ENCODE data around the gene EIF3K.

EIF3K gene

DNA sequence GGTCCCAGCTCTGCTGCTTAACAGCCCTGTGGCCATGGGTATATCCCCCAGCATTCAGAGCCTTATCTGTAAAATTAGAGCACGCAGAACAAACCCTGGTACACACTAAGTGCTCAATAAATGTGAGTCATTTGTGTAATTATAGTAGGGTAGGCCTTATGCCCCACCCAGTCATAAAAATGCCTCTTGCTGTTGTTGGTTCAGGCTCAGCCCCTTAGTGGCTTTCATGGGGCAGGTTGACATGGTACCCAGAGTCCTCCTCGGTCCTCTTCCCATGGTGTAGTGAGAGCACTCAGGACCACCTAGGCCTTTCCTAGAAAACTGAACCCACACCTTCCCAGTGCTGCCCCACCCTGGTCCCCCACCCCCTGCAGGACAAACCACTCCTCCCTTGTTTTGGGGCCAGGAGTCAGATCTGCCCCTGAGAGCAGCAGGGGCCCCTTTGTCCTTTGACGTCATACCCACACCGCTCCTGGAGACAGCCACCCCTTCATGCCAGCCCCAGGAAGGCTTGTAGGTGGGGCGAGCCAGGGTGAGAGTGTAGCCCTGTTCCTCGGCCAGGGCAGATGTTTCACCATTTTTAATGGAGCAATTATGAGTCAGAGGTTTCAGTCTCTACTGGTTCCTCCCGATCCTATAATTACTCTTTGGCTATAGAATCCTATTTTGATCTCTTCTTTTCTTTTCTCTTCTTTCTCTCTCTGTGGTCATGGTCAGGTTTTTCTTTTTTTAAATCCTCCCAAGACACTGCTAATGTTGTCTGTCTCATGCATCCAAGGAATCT is 65.3 kb downstream of the EIF3K start:
- TF ChIP-seq FOXP2 (optimal IDR thresholded peaks at IDR 0.05; ENCODE audit: borderline replicate concordance, extremely low read depth, extremely low read length, insufficient read depth): no peak
- no peak for TF ChIP-seq SIN3A (IDR thresholded peaks at IDR 0.05; ENCODE audit: borderline replicate concordance, insufficient read depth, low read length)
- TF ChIP-seq TAF1 (IDR thresholded peaks at IDR 0.05; ENCODE audit: borderline replicate concordance, insufficient read depth, low read length): no peak
- TF ChIP-seq, protein P1, sequence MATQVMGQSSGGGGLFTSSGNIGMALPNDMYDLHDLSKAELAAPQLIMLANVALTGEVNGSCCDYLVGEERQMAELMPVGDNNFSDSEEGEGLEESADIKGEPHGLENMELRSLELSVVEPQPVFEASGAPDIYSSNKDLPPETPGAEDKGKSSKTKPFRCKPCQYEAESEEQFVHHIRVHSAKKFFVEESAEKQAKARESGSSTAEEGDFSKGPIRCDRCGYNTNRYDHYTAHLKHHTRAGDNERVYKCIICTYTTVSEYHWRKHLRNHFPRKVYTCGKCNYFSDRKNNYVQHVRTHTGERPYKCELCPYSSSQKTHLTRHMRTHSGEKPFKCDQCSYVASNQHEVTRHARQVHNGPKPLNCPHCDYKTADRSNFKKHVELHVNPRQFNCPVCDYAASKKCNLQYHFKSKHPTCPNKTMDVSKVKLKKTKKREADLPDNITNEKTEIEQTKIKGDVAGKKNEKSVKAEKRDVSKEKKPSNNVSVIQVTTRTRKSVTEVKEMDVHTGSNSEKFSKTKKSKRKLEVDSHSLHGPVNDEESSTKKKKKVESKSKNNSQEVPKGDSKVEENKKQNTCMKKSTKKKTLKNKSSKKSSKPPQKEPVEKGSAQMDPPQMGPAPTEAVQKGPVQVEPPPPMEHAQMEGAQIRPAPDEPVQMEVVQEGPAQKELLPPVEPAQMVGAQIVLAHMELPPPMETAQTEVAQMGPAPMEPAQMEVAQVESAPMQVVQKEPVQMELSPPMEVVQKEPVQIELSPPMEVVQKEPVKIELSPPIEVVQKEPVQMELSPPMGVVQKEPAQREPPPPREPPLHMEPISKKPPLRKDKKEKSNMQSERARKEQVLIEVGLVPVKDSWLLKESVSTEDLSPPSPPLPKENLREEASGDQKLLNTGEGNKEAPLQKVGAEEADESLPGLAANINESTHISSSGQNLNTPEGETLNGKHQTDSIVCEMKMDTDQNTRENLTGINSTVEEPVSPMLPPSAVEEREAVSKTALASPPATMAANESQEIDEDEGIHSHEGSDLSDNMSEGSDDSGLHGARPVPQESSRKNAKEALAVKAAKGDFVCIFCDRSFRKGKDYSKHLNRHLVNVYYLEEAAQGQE (IDR thresholded peaks at IDR 0.05; ENCODE audit: insufficient read depth in 1 of 2, low read depth in 2 of 2, low read length in 2 of 2): no peak
- TF ChIP-seq POLR2AphosphoS5 (IDR thresholded peaks at IDR 0.05; ENCODE audit: low read depth, low read length): no peak

DNA sequence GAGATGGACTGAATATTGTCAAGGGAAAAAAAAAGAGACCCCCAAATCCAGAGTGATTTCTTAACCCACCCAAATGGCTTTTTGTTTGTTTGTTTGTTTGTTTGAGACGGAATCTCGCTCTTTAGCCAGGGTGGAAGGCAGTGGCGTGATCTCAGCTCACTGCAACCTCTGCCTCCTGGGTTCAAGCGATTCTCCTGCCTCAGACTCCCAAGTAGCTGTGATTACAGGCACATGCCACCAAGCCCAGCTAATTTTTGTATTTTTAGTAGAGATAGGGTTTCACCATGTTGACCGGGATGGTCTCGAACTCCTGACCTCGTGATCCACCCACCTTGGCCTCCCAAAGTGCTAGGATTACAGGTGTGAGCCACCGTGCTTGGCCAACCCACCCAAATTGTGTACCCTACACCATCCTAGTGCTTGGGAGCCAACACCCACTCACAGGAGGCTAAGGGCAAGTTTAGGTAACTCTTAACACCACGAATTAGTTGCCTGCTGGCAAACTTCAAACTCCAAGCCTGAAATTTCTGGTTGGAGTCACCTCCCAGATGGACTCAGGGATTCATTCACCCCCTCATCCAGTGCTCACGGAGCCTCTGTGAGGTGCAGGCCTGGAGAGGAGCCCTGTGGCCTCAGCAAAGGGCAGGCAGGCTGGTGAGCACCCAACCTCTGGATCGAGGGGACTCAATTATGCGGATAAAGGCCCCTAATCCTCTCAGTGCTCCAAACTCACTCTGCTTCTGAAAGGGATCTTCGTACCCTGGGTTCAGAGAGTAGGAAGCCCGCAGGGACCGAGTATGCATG is 66.1 kb downstream of the EIF3K start:
- TF ChIP-seq SIN3A (IDR thresholded peaks at IDR 0.05; ENCODE audit: borderline replicate concordance, insufficient read depth, low read length) (no peak), FOXP2 (optimal IDR thresholded peaks at IDR 0.05; ENCODE audit: borderline replicate concordance, extremely low read depth, extremely low read length, insufficient read depth) (no peak), POLR2AphosphoS5 (IDR thresholded peaks at IDR 0.05; ENCODE audit: low read depth, low read length) (no peak), TAF1 (IDR thresholded peaks at IDR 0.05; ENCODE audit: borderline replicate concordance, insufficient read depth, low read length) (no peak)
- TF ChIP-seq, protein P1 (IDR thresholded peaks at IDR 0.05; ENCODE audit: insufficient read depth in 1 of 2, low read depth in 2 of 2, low read length in 2 of 2): no peak

DNA sequence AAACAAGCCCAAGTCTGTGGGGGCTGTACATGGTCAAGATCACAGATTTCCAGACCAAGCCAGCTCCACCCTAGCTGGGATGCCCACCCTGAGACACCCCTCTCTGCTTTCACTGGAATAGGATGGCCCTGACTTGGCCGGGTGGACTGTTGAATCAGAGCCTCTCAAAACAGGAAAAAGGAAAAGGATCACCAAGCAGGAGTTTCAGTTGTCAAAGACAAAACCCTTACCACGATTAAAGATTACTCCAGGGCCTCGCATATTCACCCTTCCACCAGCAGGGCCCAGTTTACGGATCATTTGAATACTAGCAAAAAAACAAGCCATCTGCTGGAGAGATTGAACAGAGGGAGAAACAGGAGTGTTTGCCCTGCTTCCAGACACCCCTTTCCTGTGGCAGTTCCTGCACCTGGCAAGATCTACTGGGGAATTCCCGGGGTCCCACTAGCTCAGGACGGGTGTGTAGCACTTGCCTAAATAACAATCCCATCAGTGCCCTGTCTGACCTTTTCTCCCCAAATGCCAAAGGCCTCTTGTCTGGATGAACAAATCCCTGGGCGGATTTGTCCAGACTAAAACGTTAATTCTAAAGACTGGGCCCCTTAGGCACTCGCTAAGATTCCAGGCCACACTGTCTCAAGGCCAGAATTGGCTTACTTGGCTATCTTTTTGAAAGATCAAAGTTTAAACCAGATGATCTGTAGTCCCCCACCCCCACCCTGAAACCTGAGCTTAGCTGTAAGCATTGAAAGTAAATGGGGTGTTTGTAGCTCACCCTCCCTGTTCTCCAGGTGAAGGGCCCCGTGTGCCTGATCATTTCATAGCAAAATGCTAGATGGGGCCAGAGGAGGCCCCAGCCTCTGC is 66.9 kb downstream of the EIF3K start:
- TF ChIP-seq, protein P1 (IDR thresholded peaks at IDR 0.05; ENCODE audit: insufficient read depth in 1 of 2, low read depth in 2 of 2, low read length in 2 of 2): no peak
- TF ChIP-seq SIN3A (IDR thresholded peaks at IDR 0.05; ENCODE audit: borderline replicate concordance, insufficient read depth, low read length): no peak
- TF ChIP-seq TAF1 (IDR thresholded peaks at IDR 0.05; ENCODE audit: borderline replicate concordance, insufficient read depth, low read length): no peak
- TF ChIP-seq FOXP2 (optimal IDR thresholded peaks at IDR 0.05; ENCODE audit: borderline replicate concordance, extremely low read depth, extremely low read length, insufficient read depth): no peak
- no peak for TF ChIP-seq POLR2AphosphoS5 (IDR thresholded peaks at IDR 0.05; ENCODE audit: low read depth, low read length)

DNA sequence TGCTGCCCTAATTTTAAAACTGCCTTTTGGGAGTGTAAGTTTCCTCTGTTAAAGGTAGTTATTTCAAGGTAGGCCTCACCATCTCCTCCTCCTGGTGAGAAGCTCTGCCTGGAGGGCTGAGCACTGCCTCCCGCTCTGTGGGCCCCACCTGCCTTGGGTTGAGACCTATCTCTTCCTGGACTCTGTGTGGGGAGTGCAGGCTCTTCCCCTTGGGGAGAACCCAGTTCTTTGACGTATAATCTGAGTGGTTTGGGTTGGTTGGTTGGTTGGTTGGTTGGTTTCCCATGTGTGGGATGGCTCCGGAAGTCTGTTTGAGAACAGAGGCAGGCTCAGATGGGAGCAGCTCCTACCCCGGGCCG is 67.5 kb downstream of the EIF3K start:
- TF ChIP-seq FOXP2 (optimal IDR thresholded peaks at IDR 0.05; ENCODE audit: borderline replicate concordance, extremely low read depth, extremely low read length, insufficient read depth) (no peak), POLR2AphosphoS5 (IDR thresholded peaks at IDR 0.05; ENCODE audit: low read depth, low read length) (no peak), TAF1 (IDR thresholded peaks at IDR 0.05; ENCODE audit: borderline replicate concordance, insufficient read depth, low read length) (no peak), SIN3A (IDR thresholded peaks at IDR 0.05; ENCODE audit: borderline replicate concordance, insufficient read depth, low read length) (no peak)
- TF ChIP-seq, protein P1 (IDR thresholded peaks at IDR 0.05; ENCODE audit: insufficient read depth in 1 of 2, low read depth in 2 of 2, low read length in 2 of 2): no peak
